Stimulated activated CD8-positive, alpha-beta memory T cell treated with anti-CD3 and anti-CD28 coated beads, Interleukin-2, amount 100 ng/mL, for 1 hour (primary cell): ENCODE results near the gene TBC1D22A.

Experiments
- DNase-seq, 2 donors: peaks; one replicate each; pipeline ENCODE4 v3.0.0-alpha.2; 2020; ENCODE audit warnings: low read depth in 2 of 2

Gene TBC1D22A

DNA sequence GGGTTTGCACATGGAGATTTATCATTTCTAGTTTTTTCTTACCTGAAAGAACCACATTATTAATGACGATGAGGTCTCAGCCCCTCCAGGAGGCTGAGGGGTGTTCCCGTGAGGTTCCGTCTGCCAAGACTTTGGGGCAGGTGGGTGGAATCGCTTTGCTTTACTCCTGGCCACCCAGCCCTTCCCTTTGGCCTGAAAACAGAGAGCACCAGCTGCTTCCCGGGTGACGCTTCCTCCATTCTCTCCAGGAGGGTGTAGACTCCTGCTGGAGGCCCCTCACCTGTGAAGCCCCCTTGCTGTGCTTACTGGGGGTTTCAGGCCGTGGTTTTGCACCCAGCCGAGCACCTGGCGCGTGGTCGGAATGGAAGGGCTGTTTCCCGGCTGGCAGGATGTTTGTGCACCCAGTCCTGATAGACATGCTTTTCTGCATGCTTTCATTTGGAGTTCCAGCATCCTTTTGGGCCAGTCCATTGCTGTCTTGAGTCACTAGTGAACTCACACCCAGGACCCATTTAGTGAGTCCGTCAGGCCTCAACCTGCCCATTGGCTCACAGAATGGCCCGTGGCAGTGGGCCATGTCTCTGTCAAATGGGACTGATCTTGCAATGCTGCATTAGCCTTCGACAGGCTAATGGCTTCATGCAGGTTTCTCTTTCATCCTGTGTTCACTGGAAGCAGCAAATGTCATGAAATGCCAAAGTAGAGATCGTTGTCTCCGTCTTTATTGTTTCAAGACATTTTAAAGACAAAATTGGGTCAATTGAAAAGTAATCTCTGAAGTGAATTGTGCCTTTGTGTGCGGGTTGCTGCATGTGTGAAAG, 360.8 kb downstream of the TBC1D22A start:
- no peak for DNase-seq

GRCh38 chr22:47123827-47124442, 361.5 kb downstream of the TBC1D22A start:
- DNase-seq = no peak

- DNase-seq = no peak
Measured at GRCh38 chr22:47124451-47124881, 362.0 kb downstream of the TBC1D22A start.

DNA sequence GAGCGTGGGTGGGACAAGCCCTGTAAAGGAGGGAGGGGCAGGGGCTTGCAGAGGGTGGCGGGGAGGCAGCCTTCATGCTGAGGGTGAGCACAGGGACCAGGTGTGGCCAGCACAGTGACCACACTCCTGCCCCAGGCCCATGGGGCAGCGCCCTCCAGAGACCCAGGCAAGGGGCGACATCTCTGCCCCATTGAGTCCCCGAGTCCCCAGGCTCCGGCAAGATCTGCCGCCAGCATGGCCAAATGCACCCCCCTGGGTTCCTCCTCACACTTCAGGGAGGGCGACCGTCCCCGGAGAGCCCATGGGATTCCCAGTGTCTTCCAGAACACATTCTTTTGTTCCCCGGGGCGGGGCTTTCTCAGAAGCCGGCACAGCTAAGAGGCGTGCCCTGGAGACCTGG, 362.5 kb downstream of the TBC1D22A start:
- DNase-seq = no peak

DNA sequence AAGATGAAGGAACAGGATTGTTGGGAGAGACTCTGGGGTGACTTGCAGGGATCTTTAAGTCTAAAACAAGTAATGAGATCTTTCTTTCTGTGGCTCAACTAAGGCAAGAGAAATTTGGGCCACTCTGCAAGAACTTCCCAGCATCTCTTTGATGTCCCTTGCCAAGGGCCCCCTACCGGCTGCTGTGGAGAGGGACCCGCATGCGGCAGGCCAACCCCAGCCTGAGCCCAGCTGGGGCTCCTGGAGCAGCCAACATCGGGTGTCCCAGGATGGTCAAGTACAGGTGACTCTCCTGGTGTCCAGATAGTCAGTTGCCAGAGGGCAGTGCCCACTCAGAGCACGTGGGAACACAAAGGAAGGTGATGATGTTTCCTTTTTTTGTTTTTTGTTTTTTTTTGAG, 363.2 kb downstream of the TBC1D22A start:
- no peak for DNase-seq

DNA sequence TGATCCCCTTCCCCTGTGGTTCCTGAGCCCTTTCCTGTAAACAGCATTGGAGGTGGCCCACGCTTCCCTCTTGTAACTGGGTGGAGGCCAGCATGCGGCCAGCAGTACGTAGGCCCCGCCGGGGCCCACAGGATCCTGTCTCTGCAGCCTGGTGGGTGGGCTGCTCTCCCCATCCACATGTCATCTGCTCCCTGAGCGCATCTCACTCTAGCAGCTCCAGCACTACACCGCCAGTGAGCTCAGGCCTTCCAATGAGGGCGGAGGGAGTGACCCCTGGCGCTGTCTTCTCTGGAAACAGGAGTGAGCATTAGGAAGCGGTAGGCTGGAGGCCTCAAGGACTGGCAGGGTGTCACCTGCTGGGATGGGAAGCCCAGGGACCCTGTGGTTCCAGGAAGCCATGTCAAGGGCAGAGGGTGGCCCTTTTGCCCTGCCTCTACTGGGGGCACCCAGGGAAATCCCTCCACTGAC, 363.9 kb downstream of the TBC1D22A start:
- DNase-seq = no peak

GRCh38 chr22:47127441-47127871, 365.0 kb downstream of the TBC1D22A start:
- DNase-seq = no peak

DNA sequence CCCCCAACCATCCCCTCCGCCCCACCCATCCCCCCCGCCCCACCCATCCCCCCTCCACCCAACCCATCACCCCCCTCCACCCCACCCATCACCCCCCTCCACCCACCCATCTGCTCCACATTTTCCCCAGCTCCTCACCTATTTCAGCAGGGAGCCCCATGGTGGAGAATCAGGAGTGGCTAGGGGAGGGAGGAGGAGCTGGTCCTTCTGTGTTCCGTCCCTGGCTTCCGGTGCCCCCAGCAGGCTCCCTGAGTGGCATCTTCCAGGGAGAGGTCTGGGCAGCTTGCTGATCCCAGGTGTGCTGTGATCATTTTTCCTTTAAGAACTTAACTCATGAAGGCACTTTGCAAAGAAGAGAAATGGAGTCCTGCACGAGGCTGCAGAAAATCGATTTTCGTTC, 365.8 kb downstream of the TBC1D22A start:
- no peak for DNase-seq

GRCh38 chr22:47128622-47129215, 366.3 kb downstream of the TBC1D22A start:
- no peak for DNase-seq

- no peak for DNase-seq
Measured at GRCh38 chr22:47129902-47130635, 367.6 kb downstream of the TBC1D22A start.

DNA sequence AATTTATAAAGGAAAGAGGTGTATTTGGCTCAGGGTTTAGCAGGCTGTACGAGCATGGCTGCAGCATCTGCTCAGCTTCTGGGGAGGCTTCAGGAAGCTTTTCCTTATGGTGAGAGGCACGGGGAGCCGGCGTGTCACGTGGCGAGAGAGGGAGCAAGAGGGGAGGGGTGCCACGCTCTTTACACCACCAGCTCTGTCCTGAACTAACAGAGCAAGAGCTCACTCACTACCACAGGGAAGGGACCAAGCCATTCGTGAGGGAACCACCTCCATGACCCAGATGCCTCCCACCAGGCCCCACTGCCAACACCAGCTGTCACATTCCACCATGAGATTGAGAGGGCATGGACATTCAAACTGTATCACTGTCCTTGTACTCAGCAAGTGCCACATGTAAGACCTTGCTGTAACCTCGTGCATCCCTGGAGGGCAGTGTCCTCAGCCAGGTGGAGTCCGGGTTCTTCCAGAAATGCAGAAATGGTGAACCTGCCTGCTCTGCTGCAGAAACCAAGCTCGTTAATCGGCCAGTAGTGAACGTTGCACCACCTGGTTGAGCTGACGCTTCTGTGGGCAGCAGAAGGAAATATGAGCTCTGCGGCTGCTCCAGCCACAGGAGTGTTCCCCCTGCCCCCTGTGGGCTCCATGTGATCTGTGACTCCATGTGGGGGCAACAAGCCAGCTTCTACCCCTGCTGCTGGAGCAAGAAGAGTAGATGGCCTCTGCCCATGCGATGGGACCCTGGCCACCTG, 368.6 kb downstream of the TBC1D22A start:
- DNase-seq = no peak

DNA sequence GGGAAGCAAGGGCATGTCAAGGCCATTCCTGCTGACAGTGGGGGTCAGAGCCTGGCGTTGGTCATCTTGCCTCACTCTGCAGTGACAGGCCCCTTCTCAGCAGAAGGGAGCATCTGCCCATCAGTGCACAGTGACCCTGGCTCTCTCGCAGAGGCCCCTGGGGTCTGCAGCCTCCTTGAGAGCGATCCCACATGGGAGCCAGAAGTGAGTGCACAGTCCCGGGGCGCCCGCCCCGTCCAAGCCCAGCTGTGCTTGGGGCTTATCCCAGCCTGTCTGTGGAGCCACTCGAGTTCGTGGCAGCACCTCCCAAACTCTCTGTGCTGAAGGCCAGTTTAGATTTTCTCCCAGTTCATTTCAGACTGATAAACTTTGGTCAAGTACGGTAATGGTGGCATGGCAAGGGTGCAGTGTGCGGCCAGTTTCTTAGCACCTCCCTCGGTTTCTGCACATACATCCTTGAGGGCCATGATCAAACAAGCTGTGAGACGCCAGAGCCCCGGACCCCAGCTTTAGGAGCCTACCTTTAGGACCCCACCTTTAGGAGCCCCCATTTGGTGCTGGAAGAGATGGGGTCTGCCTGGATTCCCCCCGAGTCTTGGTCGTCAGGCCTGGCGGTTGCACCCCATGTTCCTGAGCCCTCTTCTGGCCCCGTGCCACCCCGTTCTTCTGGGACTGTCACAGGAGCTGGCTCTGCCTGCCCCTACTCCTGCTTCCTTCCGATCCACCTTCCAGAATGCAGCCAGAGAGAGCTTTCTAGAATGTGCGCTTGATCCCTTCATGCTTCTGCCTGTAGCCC, 369.4 kb downstream of the TBC1D22A start:
- no peak for DNase-seq

DNA sequence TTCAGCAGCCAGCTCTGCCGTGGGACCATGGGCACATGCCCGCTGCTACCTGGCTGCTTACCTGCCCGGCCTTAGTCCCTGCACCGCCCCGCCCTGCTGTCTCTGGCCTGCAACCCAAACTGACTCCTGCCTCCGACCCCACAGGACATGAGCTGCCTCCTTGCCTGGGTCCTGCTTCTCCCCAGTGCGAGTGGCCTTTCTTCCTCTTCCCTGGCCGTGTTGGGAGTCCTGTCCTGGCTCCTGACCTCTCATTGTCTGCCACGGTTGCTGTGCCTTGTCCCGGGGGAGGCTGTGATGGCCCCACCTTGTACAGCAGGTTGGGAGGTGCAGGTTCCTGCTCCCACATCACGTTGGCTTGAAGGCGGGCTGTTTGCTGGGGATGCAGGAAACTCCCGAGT, 370.0 kb downstream of the TBC1D22A start:
- DNase-seq = no peak

DNA sequence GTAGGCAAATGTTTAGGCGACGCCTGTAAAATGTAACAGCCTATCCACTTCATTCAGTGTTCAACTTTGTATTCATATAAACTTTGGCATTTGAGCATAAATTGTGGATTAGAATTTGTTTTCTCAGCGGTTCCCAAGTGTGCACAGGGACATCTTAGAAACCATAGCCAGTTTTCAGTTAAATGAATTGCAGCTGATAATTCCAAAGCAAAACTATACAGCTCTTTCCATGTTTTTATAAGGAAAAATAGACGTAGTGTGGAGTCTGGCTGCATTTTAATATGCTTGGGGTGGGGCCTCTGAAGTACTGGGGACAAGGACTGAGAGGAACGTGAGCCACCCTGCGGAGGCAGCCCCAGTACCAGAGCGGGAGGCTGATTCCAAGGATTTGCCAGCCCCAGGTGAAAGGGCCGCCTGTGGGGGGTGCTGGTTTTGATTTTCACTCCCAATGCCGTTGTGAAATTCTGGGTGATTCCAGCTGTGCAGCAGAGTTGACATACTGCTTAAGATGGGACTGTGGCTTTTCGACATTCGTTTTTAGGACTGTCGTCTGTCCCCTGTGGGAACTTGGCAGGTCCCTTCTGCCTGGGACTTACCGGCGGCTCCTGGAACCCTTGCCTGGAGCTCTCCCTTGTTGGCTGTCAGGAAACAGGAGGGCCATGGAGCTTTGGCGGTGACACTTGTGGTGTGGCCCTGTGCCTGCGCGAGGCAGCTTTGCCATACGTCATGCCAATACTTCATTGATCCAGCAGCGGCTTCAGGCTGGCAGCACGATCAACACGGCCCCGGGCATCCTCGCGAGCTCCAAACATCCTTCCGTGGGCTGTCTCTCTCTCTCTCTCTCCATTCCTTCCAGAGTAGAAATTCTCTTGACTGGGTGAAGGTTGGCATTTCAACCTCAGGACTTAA, 370.9 kb downstream of the TBC1D22A start:
- DNase-seq = no peak

- DNase-seq = no peak
Measured at GRCh38 chr22:47134222-47134621, 371.8 kb downstream of the TBC1D22A start.

DNA sequence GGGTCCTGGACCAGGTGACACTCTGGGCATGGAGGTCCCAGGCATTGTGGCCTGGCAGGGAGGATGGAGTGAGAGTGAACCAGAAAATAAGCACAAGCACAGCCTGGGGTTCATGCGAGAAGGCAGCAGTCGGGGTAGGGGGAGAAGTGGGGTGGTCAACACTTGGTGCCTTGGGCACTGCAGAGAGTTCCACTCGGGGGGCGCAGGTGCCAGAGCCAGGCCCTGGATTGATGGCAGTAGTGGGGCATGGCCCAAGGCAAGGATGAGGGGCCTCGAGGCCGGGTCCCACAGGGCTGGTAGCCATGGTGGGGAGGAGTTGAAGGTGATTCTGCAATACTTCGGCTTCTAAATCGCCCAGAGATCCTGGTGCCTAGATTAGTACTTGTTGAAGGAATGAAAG, 372.9 kb downstream of the TBC1D22A start:
- no peak for DNase-seq

GRCh38 chr22:47136050-47136449, 373.6 kb downstream of the TBC1D22A start:
- DNase-seq = no peak

DNA sequence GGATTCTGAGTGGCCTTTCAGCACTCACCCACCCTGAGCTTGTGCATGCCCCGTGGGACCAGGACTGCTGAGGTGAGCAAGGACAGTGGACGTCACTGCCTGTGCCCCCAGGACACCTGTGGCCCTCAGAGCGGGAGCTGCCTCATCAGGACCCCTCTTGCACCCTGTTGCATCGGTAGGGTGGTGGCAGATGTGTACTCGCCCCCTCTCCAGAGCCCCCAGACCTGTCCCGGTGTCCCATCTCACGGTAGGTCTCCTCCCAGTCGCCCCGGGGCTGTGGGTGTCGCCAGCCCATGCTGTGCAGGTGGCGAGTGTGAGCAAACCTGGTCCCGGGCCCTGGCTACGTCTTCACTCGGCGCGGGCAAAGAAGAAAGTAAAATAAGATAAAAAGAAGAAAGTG, 374.2 kb downstream of the TBC1D22A start:
- no peak for DNase-seq

- DNase-seq = no peak
Measured at GRCh38 chr22:47139013-47139789, 376.8 kb downstream of the TBC1D22A start.
